Kidney glomerular epithelial cell (primary cell): ENCODE data around the gene PAX4.
"Not testable (repeated sequence)": the region's sequence is repeated elsewhere in the genome, so short reads cannot be mapped to it uniquely, and the experiment has no call there.

Source experiments
- DNase-seq: peaks from one replicate; lab custom pipeline; 2025; lab: John Stamatoyannopoulos, UW

PAX4 gene

DNA sequence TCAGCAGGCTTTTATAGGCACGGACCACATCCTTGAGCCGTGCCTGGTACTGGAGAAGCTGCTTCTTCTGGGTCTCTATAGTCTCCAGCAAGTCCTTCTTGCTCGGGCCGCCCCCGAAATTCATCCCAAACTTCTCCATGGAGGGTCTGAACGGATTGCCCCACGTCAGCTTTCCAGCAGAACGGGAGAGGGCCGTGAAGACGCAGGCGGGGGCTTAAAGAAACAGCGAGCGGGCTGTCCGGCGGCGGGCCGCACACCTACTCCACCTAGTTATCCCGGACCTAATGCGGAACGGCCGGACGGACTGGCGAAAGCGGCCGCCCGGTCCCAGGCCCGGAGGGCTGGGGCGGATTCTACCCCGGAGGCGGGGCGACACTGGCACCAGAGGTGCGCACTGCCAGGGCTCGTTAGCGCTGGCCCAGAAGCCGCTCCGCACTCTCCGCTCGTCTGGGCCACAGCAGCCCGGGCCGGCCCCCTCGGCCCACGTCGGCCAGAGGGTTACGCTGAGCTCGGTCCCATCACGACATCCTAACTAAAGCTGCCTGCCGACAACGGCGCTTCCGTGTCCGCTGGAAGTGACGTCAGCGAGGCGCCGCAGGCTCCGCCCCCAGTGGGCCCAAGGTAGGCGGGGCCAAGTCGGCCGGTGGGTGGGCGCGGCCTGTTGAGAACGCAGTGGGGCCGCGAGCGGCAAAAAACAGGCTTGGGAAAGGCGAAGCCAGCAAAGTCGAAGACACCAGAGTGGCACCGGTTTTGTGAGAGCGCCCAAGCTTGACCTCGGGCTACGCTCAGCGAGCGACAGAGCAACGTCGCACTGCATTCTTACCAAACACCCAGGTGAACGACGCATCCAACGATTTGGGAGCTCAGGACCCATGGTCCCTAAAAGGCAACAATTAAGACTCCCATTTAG is 32.6 kb downstream of the PAX4 start, which contains the start of gene GCC1:
Gene GCC1, minus strand, starts transcription at position 553 of the 910 bp plus-strand sequence. Its CDS starts 414 bp downstream, at position 139.
- DNase-seq = peak; percentile 79

DNA sequence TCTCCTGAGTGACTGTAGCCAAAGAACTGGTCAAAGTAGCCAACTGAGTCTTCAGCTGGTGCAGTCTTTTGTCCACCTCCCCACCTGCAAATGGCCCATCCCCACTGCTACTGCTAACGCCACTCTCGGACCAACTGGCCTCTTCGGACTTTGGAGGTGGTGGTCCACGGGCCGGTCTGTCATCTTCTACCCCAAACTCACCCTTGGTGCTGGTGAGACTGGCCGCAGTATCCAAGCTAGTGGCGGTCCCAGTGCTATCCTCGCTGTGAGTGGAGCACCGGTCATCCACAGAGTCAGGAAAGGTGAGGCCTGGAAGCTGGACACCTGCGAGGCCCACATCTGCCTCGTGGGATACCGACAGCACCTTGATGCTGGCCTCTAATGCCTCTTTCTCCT is 33.3 kb downstream of the PAX4 start:
- DNase-seq = no peak

DNA sequence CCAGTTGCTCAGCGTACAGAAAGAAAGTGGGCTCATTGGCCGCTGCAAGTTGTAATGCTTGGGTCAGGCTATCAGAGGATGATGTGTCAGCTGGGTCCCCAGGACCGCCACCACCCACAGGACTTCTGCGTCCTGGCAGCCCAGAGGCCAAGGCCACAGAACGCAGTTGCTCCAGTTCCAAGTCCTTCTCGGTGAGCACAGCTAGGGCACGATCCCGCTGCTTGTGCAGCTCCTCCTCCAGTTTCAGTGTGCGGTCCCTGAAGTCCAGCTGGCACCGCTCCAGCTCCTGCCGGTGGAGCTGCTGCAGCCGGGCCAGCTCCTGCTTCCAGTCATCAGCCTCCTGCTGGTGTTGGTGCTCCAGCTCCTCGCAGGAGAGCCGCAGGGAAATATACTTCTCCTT is 35.6 kb downstream of the PAX4 start:
- DNase-seq = no peak

DNA sequence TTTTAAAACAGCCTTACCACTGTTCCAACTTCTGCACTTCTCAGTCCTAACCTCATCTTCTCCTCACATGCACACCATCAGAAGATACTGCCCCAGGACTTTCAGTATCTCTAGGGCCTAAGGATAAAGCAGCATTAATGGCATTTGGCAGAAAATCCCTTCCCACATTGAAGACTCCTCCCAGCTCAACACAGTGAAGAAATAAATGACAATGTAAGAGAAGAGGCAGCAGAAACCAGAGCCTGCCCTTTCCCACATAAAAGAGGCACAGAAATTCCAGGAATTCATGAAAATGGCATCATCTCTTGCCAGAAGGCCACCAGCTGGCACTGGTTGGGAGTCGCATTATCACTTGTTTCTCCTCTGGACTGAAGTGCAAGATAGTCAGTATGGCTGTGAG is 36.2 kb downstream of the PAX4 start:
- DNase-seq = no peak

DNA sequence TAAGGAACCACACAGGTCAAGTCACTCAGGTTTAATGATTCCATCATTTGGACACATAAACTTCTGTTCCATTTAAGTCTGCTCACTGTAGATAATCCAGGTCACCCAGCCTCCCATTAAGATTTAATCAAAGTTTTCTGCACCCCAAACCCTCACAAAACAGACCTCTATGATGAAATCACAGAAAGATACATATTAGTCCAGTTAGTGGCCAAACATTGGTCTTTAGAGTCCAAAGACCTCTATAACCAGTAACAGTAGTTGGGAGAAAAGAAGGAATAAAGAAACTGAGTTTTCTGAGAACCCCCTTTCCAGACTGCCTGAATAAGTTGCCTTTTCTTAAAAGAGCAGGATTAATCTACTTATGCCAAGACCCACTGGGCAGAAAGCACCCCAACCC is 37.3 kb downstream of the PAX4 start:
- DNase-seq = no peak

DNA sequence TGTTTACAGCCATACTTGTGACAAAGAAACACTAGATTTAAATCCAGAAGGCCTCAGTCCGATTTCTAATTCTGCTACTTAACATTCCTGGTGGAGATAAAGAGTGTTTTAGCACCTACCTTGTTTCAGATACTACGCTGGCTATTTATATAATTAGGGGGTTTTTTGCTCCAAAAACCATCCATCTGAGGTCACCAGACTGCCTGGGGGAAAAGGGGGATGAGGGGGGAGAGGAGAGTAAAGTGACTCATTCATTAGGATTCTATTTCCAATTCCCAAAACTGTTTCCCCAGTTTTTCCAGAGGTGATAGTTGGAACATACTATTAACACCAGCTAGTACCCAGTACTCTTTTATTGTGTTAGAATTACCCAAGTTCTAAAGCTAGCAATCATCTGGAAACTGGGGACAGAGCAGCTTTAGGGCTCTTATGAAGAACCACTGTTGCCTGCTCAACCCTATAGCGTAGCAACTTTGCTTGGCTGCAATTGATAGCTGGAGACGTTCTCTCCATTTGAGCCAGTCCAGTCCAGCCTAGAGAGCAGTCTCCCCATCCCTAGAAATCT is 39.1 kb downstream of the PAX4 start:
- no peak for DNase-seq

DNA sequence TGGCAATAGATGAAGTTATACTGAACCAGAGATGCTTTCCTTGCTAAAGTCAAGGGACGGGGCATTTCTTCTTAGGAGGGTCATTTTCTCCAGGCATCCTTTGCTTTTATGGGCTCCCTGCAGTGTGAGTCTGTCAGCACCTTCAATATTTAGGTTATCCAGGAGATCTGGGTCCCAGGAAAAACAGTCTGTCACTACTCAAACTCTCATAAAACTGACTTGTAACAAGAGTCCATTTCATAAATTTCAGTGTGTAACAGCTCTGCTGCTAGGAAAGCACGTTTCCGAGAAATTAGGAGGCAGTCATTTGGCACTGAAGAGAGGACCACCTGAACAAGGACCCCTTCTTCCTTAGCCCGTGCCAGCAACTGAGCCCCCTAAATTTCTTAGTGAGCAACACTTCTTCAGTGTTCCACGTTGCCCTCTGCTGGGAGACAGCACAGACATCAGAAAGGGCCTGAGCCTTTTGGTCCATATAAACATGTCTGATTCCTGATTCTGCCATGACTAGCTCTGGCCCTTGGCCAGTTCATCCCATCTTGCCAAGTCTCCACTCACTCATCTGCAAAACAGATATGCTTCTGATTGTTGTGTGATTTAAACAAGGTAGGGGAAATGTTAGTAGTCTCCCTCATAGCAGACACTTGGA is 39.8 kb downstream of the PAX4 start:
- no peak for DNase-seq

DNA sequence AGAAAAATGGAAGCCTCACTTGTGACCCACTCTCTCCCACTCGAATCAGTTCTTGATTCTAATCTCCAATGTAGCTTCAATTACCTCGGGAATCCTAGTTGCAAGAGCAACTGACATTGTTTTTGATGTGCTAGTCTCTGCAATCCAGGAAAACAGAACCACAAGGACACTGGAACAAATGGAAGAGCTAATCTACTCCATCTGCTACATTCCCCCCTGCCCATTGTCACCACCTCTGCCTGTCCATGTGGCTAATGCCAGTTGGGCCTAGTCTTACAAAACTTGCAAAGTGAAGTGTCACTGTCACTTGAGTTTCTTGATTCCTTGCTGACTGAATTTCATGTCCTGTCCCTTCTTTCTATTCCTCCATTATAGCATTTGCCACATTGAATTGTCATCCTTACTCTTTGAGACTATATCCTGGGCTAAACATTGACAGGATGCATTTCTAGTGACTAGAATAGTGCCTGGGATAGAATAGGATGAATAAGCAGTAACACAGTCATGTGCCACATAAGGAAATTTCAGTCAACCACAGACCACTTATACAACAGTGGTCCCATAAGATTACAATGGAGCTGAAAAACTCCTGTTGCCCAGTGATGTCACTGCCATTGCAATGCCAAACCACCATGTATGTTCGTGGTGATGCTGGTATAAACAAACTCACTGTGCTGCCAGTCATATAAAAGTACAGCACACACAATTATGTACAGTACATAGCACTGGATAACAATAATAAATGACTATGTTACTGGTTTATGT is 46.0 kb downstream of the PAX4 start:
- no peak for DNase-seq

DNA sequence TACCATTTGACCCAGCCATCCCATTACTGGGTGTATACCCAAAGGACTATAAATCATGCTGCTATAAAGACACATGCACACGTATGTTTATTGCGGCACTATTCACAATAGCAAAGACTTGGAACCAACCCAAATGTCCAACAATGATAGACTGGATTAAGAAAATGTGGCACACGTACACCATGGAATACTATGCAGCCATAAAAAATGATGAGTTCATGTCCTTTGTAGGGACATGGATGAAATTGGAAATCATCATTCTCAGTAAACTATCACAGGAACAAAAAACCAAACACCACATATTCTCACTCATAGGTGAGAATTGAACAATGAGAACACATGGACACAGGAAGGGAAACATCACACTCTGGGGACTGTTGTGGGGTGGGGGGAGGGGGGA is 49.9 kb downstream of the PAX4 start:
- not testable (repeated sequence) for DNase-seq

DNA sequence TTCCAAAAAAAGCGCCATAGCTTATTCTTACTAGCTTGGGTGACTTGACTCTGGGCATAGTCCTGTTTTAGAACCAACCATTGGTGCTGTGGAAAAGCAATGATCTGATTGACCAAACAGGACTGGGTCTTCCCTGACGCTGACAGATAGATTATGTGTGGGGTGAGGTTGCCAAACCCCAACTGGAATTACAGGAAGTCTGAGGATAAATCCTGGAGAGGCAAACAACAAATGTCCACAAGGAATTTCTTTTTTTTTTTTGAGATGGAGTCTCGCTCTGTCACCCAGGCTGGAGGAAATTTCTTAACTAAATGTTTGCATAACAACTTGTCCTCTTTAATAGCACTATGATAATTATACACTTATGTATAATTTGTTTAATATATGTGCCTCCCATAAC is 51.7 kb downstream of the PAX4 start:
- DNase-seq = no peak
